ENCODE measurements around the gene PPP3R1.

PPP3R1 gene, protein sequence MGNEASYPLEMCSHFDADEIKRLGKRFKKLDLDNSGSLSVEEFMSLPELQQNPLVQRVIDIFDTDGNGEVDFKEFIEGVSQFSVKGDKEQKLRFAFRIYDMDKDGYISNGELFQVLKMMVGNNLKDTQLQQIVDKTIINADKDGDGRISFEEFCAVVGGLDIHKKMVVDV

DNA sequence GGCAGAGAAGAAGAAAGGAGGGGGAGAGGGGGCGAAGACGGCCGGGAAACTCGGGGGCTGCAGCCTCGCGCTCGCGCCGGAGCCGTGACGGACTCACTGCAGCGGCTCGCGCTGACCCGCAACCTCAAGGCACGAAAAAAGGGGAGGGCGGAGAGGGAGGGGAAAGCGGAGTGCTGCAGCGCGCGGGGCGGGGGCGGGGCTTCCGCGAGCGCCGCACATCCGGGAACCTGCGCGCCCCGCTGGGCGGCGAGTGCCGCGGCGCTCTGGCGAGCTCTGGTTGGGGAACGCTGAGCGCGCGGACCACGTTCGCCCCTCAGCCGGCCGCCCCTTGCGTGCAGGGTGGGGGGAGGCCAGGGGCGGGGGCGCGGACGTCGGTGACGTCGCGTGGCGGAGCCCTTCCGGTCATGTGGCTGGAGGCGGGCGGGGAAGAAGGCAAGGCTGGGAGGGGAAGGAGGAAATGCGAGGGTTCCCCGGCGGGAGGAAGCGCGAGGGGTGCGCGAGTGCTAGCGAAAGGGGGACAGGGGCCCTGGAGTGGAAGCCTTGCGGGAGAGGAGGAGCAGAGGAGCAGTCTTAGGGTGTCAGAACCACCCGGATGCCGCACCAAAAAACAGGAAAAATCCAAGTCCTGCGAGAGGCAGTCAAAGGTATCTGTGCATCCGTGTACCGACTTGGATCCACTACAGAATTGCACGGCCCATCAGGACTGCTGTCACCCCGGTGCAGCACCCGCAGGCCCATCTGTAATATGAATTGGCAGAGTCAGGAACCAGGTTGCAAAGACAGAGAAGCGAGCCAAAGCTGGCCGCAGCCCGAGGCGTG is at the start of gene PPP3R1:
Gene PPP3R1 (minus strand): TSS at position 133 of the 819 bp plus-strand sequence. CDS start 405 bp downstream, outside the sequence.
- H3K27me3 Mint-ChIP-seq (ENCODE audit: low read depth): no peaks in the 10 kb centered on the region
- no peaks in the 10 kb centered on the region for H3K9me3 Mint-ChIP-seq
- H3K36me3 Mint-ChIP-seq (ENCODE audit: low read depth): no peaks in the 10 kb centered on the region
- peak within 1 kb of the TSS; percentile 93 to 99 (median 99) for H3K27ac Mint-ChIP-seq
- peak within 1 kb of the TSS; percentile 94 to 98 (median 96) for H3K4me3 Mint-ChIP-seq
- TF ChIP-seq, protein P1, sequence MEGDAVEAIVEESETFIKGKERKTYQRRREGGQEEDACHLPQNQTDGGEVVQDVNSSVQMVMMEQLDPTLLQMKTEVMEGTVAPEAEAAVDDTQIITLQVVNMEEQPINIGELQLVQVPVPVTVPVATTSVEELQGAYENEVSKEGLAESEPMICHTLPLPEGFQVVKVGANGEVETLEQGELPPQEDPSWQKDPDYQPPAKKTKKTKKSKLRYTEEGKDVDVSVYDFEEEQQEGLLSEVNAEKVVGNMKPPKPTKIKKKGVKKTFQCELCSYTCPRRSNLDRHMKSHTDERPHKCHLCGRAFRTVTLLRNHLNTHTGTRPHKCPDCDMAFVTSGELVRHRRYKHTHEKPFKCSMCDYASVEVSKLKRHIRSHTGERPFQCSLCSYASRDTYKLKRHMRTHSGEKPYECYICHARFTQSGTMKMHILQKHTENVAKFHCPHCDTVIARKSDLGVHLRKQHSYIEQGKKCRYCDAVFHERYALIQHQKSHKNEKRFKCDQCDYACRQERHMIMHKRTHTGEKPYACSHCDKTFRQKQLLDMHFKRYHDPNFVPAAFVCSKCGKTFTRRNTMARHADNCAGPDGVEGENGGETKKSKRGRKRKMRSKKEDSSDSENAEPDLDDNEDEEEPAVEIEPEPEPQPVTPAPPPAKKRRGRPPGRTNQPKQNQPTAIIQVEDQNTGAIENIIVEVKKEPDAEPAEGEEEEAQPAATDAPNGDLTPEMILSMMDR (IDR thresholded peaks at IDR 0.05; ENCODE audit: unreplicated experiment in 3 of 3): no peak
- H3K4me1 Mint-ChIP-seq: peaks cover 23% of the 10 kb centered on the region

DNA sequence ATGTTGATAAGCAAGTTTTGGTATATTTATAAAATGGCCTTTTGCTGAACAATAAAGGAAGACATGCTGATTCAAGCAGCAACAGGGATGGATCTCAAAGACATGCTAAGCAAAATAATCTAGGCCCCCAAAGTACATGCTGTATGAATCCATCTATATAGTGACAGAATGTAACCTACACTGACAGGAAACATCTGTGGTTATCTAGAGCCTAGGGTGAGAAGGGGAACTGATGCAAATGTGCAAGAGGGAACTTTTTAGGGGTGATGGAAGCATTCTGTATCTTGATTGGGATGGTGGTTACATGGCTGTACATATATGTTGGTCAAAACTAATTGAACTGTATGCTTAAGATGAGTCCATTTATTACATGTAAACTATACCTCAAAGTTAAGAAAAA is 43.2 kb upstream of the PPP3R1 start:
- H3K9me3 Mint-ChIP-seq: no peaks in the 10 kb centered on the region
- peaks cover 8% of the 10 kb centered on the region for H3K4me1 Mint-ChIP-seq
- H3K4me3 Mint-ChIP-seq: no peak overlapping the region
- peaks cover 3% of the 10 kb centered on the region for H3K36me3 Mint-ChIP-seq (ENCODE audit: low read depth)
- no peak overlapping the region for H3K27ac Mint-ChIP-seq
- TF ChIP-seq, protein P1 (IDR thresholded peaks at IDR 0.05; ENCODE audit: unreplicated experiment in 3 of 3): no peak
- no peaks in the 10 kb centered on the region for H3K27me3 Mint-ChIP-seq (ENCODE audit: low read depth)

DNA sequence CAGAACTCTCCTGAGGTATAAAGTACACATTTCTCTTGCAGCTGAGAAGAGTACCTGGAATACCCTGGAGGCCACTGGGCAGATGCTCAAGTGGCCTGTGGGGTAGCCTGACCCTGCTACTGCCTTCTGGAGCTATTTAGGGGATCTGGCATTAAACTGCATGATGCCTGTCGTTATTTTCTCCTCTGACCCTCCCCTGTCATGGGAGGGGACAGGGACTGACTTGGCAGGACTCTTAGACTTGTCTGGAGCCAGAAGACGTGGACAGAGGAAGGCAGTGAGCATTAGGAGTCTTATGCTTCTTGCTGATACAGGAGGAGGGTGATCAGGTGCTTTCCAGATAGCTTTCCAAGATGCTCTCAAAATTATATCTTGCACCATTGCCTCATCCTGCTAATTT is 42.6 kb upstream of the PPP3R1 start:
- Mint-ChIP-seq H3K36me3 (ENCODE audit: low read depth) (peaks cover 3% of the 10 kb centered on the region), H3K27ac (no peak overlapping the region), H3K4me3 (no peak overlapping the region), H3K4me1 (peaks cover 12% of the 10 kb centered on the region), H3K27me3 (ENCODE audit: low read depth) (no peaks in the 10 kb centered on the region), H3K9me3 (no peaks in the 10 kb centered on the region)
- TF ChIP-seq, protein P1 (IDR thresholded peaks at IDR 0.05; ENCODE audit: unreplicated experiment in 3 of 3): no peak

DNA sequence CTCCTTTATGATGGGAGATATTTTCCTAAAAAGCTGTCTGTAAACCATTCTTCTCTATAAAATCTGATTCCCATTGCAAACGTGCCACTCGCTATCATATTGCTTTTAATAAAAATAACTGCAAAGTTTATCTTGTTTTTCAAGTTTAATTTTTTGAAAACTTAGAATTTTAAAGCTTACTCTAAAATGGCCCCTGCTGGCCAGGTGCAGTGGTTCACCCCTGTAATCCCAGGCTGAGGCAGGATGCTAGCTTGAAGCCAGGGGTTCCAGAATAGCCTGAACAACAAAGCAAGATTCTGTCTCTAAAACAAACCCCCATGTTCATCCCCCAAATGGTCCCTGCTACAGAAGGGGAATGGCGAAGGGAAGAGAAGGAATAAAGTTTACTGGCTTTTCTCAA is 41.9 kb upstream of the PPP3R1 start:
- Mint-ChIP-seq H3K27me3 (ENCODE audit: low read depth) (no peaks in the 10 kb centered on the region), H3K4me1 (peaks cover 12% of the 10 kb centered on the region), H3K27ac (no peak overlapping the region), H3K4me3 (no peak overlapping the region), H3K9me3 (no peaks in the 10 kb centered on the region), H3K36me3 (ENCODE audit: low read depth) (no peaks in the 10 kb centered on the region)
- TF ChIP-seq, protein P1 (IDR thresholded peaks at IDR 0.05; ENCODE audit: unreplicated experiment in 3 of 3): no peak

DNA sequence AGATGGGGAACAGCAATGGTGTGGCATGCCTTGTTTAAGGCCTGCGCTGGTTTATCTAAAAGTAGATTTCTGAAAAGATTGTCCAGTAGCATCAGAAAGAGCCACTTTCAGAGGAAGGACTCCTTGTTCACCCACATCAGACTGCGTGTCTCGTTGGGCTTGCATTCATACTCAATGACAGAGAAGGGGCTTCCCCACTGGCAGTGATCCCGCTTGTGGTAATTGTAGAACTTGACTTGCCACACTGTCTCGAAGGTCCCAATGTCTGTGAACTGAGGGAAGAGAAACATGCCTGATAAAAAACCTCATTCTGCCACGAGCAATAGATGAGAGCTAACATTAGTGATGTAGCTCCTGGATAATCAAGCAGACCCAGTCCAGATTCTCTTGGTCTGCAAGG is 41.4 kb upstream of the PPP3R1 start:
- Mint-ChIP-seq H3K36me3 (ENCODE audit: low read depth) (no peaks in the 10 kb centered on the region), H3K9me3 (no peaks in the 10 kb centered on the region), H3K27me3 (ENCODE audit: low read depth) (no peaks in the 10 kb centered on the region), H3K27ac (no peak overlapping the region), H3K4me3 (no peak overlapping the region), H3K4me1 (peaks cover 12% of the 10 kb centered on the region)
- TF ChIP-seq, protein P1 (IDR thresholded peaks at IDR 0.05; ENCODE audit: unreplicated experiment in 3 of 3): no peak
